ENCODE data around the gene SRGAP2B.
"Not testable (repeated sequence)": the region's sequence is repeated elsewhere in the genome, so short reads cannot be mapped to it uniquely, and the experiment has no call there.

Gene SRGAP2B

GRCh38 chr1:145123992-145124641, 29.0 kb upstream of the SRGAP2B start:
- H3K27ac ChIP-seq (ENCODE audit: low read length); H3K4me3 ChIP-seq (ENCODE audit: low read depth in 1 of 2, low read length in 2 of 2); H3K9me3 ChIP-seq (ENCODE audit: insufficient read depth, low read length, severe bottlenecking); H3K27me3 ChIP-seq (ENCODE audit: insufficient read depth, low read length, poor library complexity); DNase-seq; H3K4me1 ChIP-seq (ENCODE audit: insufficient read depth, low read length); H3K79me2 ChIP-seq (ENCODE audit: insufficient read depth, low read length); H2AFZ ChIP-seq (ENCODE audit: low read depth, low read length); ATAC-seq (ENCODE audit: insufficient read depth, low read depth); H4K20me1 ChIP-seq (ENCODE audit: insufficient read depth, low read length); H3K4me2 ChIP-seq (ENCODE audit: insufficient read depth, low read length); H3K36me3 ChIP-seq (ENCODE audit: insufficient read depth, low read length); H3K9ac ChIP-seq (ENCODE audit: low read depth, low read length): not testable (repeated sequence)

GRCh38 chr1:145123062-145123395, 27.9 kb upstream of the SRGAP2B start:
- not testable (repeated sequence) for H3K9ac ChIP-seq (ENCODE audit: low read depth, low read length); ATAC-seq (ENCODE audit: insufficient read depth, low read depth); H3K79me2 ChIP-seq (ENCODE audit: insufficient read depth, low read length); H3K27me3 ChIP-seq (ENCODE audit: insufficient read depth, low read length, poor library complexity); H4K20me1 ChIP-seq (ENCODE audit: insufficient read depth, low read length); H3K36me3 ChIP-seq (ENCODE audit: insufficient read depth, low read length); H3K27ac ChIP-seq (ENCODE audit: low read length); DNase-seq; H3K4me3 ChIP-seq (ENCODE audit: low read depth in 1 of 2, low read length in 2 of 2); H3K9me3 ChIP-seq (ENCODE audit: insufficient read depth, low read length, severe bottlenecking); H2AFZ ChIP-seq (ENCODE audit: low read depth, low read length); H3K4me1 ChIP-seq (ENCODE audit: insufficient read depth, low read length); H3K4me2 ChIP-seq (ENCODE audit: insufficient read depth, low read length)

GRCh38 chr1:145122344-145123061, 27.4 kb upstream of the SRGAP2B start:
- not testable (repeated sequence) for H3K9me3 ChIP-seq (ENCODE audit: insufficient read depth, low read length, severe bottlenecking); H3K4me3 ChIP-seq (ENCODE audit: low read depth in 1 of 2, low read length in 2 of 2); H4K20me1 ChIP-seq (ENCODE audit: insufficient read depth, low read length); H2AFZ ChIP-seq (ENCODE audit: low read depth, low read length); H3K4me1 ChIP-seq (ENCODE audit: insufficient read depth, low read length); H3K27ac ChIP-seq (ENCODE audit: low read length); H3K9ac ChIP-seq (ENCODE audit: low read depth, low read length); H3K27me3 ChIP-seq (ENCODE audit: insufficient read depth, low read length, poor library complexity); DNase-seq; H3K4me2 ChIP-seq (ENCODE audit: insufficient read depth, low read length); H3K79me2 ChIP-seq (ENCODE audit: insufficient read depth, low read length); H3K36me3 ChIP-seq (ENCODE audit: insufficient read depth, low read length); ATAC-seq (ENCODE audit: insufficient read depth, low read depth)

- not testable (repeated sequence) for H3K9me3 ChIP-seq (ENCODE audit: insufficient read depth, low read length, severe bottlenecking); H3K27me3 ChIP-seq (ENCODE audit: insufficient read depth, low read length, poor library complexity); H3K36me3 ChIP-seq (ENCODE audit: insufficient read depth, low read length); H4K20me1 ChIP-seq (ENCODE audit: insufficient read depth, low read length); H2AFZ ChIP-seq (ENCODE audit: low read depth, low read length); H3K9ac ChIP-seq (ENCODE audit: low read depth, low read length); DNase-seq; H3K4me3 ChIP-seq (ENCODE audit: low read depth in 1 of 2, low read length in 2 of 2); H3K79me2 ChIP-seq (ENCODE audit: insufficient read depth, low read length); H3K4me1 ChIP-seq (ENCODE audit: insufficient read depth, low read length); H3K4me2 ChIP-seq (ENCODE audit: insufficient read depth, low read length); ATAC-seq (ENCODE audit: insufficient read depth, low read depth); H3K27ac ChIP-seq (ENCODE audit: low read length)
Measured at GRCh38 chr1:145119842-145120241, 24.7 kb upstream of the SRGAP2B start.

GRCh38 chr1:145115587-145116493, 20.7 kb upstream of the SRGAP2B start:
- not testable (repeated sequence) for H3K27me3 ChIP-seq (ENCODE audit: insufficient read depth, low read length, poor library complexity); H2AFZ ChIP-seq (ENCODE audit: low read depth, low read length); H4K20me1 ChIP-seq (ENCODE audit: insufficient read depth, low read length); H3K27ac ChIP-seq (ENCODE audit: low read length); H3K9me3 ChIP-seq (ENCODE audit: insufficient read depth, low read length, severe bottlenecking); H3K79me2 ChIP-seq (ENCODE audit: insufficient read depth, low read length); H3K4me3 ChIP-seq (ENCODE audit: low read depth in 1 of 2, low read length in 2 of 2); DNase-seq; H3K4me2 ChIP-seq (ENCODE audit: insufficient read depth, low read length); ATAC-seq (ENCODE audit: insufficient read depth, low read depth); H3K36me3 ChIP-seq (ENCODE audit: insufficient read depth, low read length); H3K9ac ChIP-seq (ENCODE audit: low read depth, low read length); H3K4me1 ChIP-seq (ENCODE audit: insufficient read depth, low read length)

GRCh38 chr1:145114560-145115057, 19.5 kb upstream of the SRGAP2B start:
- H3K27ac ChIP-seq (ENCODE audit: low read length); H3K9ac ChIP-seq (ENCODE audit: low read depth, low read length); H3K4me3 ChIP-seq (ENCODE audit: low read depth in 1 of 2, low read length in 2 of 2); H3K36me3 ChIP-seq (ENCODE audit: insufficient read depth, low read length); ATAC-seq (ENCODE audit: insufficient read depth, low read depth); H3K4me1 ChIP-seq (ENCODE audit: insufficient read depth, low read length); H2AFZ ChIP-seq (ENCODE audit: low read depth, low read length); H3K4me2 ChIP-seq (ENCODE audit: insufficient read depth, low read length); H3K9me3 ChIP-seq (ENCODE audit: insufficient read depth, low read length, severe bottlenecking); H4K20me1 ChIP-seq (ENCODE audit: insufficient read depth, low read length); DNase-seq; H3K79me2 ChIP-seq (ENCODE audit: insufficient read depth, low read length); H3K27me3 ChIP-seq (ENCODE audit: insufficient read depth, low read length, poor library complexity): not testable (repeated sequence)

GRCh38 chr1:145112703-145113102, 17.6 kb upstream of the SRGAP2B start:
- not testable (repeated sequence) for H3K9ac ChIP-seq (ENCODE audit: low read depth, low read length); H3K4me1 ChIP-seq (ENCODE audit: insufficient read depth, low read length); H3K36me3 ChIP-seq (ENCODE audit: insufficient read depth, low read length); H4K20me1 ChIP-seq (ENCODE audit: insufficient read depth, low read length); H2AFZ ChIP-seq (ENCODE audit: low read depth, low read length); ATAC-seq (ENCODE audit: insufficient read depth, low read depth); H3K27me3 ChIP-seq (ENCODE audit: insufficient read depth, low read length, poor library complexity); H3K9me3 ChIP-seq (ENCODE audit: insufficient read depth, low read length, severe bottlenecking); H3K79me2 ChIP-seq (ENCODE audit: insufficient read depth, low read length); H3K4me3 ChIP-seq (ENCODE audit: low read depth in 1 of 2, low read length in 2 of 2); H3K4me2 ChIP-seq (ENCODE audit: insufficient read depth, low read length); H3K27ac ChIP-seq (ENCODE audit: low read length); DNase-seq

- ATAC-seq (ENCODE audit: insufficient read depth, low read depth); DNase-seq; H3K9ac ChIP-seq (ENCODE audit: low read depth, low read length); H3K27me3 ChIP-seq (ENCODE audit: insufficient read depth, low read length, poor library complexity); H2AFZ ChIP-seq (ENCODE audit: low read depth, low read length); H4K20me1 ChIP-seq (ENCODE audit: insufficient read depth, low read length); H3K9me3 ChIP-seq (ENCODE audit: insufficient read depth, low read length, severe bottlenecking); H3K4me1 ChIP-seq (ENCODE audit: insufficient read depth, low read length); H3K79me2 ChIP-seq (ENCODE audit: insufficient read depth, low read length); H3K4me2 ChIP-seq (ENCODE audit: insufficient read depth, low read length); H3K4me3 ChIP-seq (ENCODE audit: low read depth in 1 of 2, low read length in 2 of 2); H3K27ac ChIP-seq (ENCODE audit: low read length); H3K36me3 ChIP-seq (ENCODE audit: insufficient read depth, low read length): not testable (repeated sequence)
Measured at GRCh38 chr1:145111674-145112073, 16.5 kb upstream of the SRGAP2B start.
